Osteoblast (primary cell): ENCODE data around the gene DGKQ. TPM values are rescaled to one million over a fixed set of nuclear protein-coding genes. Genes with fewer than 3 reads are reported as not detected.

Source experiments
- DNase-seq: peaks from one replicate; pipeline ENCODE4 v3.0.0; 2011; ENCODE audit warnings: low spot score, mixed read lengths; ENCODE audit not compliant: insufficient read length; ENCODE audit errors: missing footprints
- H2AFZ ChIP-seq: 2 replicates; pipeline ENCODE4 v1.6.0; 2011; ENCODE audit warnings: mild to moderate bottlenecking, low read length
- H3K27ac ChIP-seq: 2 replicates; pipeline ENCODE4 v1.5.1; 2011; ENCODE audit warnings: mild to moderate bottlenecking, low read depth, low read length, moderate library complexity
- H3K27me3 ChIP-seq: 2 replicates; pipeline ENCODE4 v1.6.0; 2012; ENCODE audit warnings: mild to moderate bottlenecking, control low read depth, inconsistent platforms, low read length, moderate library complexity; ENCODE audit not compliant: insufficient read depth
- H3K36me3 ChIP-seq: 2 replicates; pipeline ENCODE4 v1.5.1; 2011; ENCODE audit warnings: mild to moderate bottlenecking, low read length, control low read depth, moderate library complexity; ENCODE audit not compliant: insufficient read depth
- H3K4me1 ChIP-seq: 2 replicates; pipeline ENCODE4 v1.5.1; 2011; ENCODE audit warnings: mild to moderate bottlenecking, low read length, control low read depth, moderate library complexity; ENCODE audit not compliant: insufficient read depth
- H3K4me2 ChIP-seq: 2 replicates; pipeline ENCODE4 v1.6.0; 2011; ENCODE audit warnings: mild to moderate bottlenecking, low read length; ENCODE audit not compliant: insufficient read depth
- H3K4me3 ChIP-seq: fragments of 200-600 bp; sonication (generic); 3 replicates; pipeline ENCODE4 v1.5.1; 2012; ENCODE audit warnings: mild to moderate bottlenecking, low read length, inconsistent platforms; ENCODE audit not compliant: insufficient read depth
- H3K79me2 ChIP-seq: 2 replicates; pipeline ENCODE4 v1.6.0; 2012; ENCODE audit warnings: mild to moderate bottlenecking, low read length, control low read depth, inconsistent platforms; ENCODE audit not compliant: insufficient read depth
- H3K9me3 ChIP-seq: 2 replicates; pipeline ENCODE4 v1.5.1; 2011; ENCODE audit warnings: low read depth, low read length, control low read depth
- H4K20me1 ChIP-seq: 2 replicates; pipeline ENCODE4 v1.6.0; 2012; ENCODE audit warnings: mild to moderate bottlenecking, low read length, control low read depth; ENCODE audit not compliant: insufficient read depth
- total RNA-seq: library from RNA; depleted of rRNA; stranded (reverse); fragments of >200 nt; gene quantifications from 2 replicates; pipeline ENCODE4 v1.2.3, GENCODE V29; 2012
- TF ChIP-seq, protein P1 (sequence below): IDR thresholded peaks from 2 replicates; pipeline ENCODE4 v1.5.1; 2011; ENCODE audit warnings: mild to moderate bottlenecking, low read depth, low read length, moderate library complexity; ENCODE audit errors: extremely low read depth

Gene DGKQ
- total RNA-seq, 1 donor, result 15.2 TPM

DNA sequence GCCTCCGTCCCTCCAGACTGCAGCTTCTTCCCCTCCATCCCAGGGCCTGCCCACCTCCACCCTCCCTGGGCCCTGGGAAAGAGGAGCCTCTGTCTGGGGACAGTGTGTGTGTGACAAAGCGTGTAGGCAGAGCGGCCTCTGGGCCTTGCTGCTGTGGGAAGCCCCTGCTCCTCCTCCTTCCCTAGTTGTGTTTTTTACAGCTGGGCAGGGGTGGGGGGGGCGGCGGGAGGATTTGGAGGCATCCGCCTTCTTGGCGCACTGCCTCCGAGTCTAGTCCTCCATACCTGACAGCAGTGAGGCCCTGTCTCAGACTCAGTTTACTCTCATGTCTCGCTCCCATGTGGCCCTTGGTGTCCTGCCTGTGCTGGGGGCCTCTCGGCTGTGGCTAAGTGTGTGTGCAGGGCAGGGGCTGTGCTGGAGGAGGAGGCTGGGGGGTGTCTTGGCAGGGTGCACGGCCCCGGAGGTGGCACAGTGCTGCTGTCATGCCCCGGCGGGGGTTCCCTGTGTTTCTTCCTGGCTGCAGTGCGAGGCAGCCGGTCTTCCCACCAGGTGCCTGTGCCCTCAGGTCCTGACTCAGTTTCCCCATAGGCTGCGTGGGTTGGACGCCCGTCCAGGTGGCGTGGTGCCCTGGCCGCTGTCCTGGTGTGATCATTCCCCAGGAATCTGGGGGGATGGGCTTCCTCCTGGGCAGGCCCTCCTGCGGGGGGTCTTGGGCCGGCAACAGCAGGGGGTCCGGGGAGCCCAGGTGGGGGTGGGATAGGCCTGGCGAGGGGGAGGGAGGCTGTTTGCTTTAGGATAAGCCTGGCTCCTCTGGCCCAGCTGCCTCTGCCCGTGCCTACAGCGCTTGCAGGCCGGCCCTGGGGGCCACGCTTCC is 45.0 kb upstream of the DGKQ start:
- H3K27ac ChIP-seq, result no peak overlapping the region
- no peaks in the 10 kb centered on the region for H3K4me1 ChIP-seq
- H3K4me2 ChIP-seq, result no peak overlapping the region
- TF ChIP-seq, protein P1, sequence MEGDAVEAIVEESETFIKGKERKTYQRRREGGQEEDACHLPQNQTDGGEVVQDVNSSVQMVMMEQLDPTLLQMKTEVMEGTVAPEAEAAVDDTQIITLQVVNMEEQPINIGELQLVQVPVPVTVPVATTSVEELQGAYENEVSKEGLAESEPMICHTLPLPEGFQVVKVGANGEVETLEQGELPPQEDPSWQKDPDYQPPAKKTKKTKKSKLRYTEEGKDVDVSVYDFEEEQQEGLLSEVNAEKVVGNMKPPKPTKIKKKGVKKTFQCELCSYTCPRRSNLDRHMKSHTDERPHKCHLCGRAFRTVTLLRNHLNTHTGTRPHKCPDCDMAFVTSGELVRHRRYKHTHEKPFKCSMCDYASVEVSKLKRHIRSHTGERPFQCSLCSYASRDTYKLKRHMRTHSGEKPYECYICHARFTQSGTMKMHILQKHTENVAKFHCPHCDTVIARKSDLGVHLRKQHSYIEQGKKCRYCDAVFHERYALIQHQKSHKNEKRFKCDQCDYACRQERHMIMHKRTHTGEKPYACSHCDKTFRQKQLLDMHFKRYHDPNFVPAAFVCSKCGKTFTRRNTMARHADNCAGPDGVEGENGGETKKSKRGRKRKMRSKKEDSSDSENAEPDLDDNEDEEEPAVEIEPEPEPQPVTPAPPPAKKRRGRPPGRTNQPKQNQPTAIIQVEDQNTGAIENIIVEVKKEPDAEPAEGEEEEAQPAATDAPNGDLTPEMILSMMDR, result no peak
- peaks cover 32% of the 10 kb centered on the region for H4K20me1 ChIP-seq
- H3K9me3 ChIP-seq, result no peaks in the 10 kb centered on the region
- no peak overlapping the region for H3K4me3 ChIP-seq
- no peaks in the 10 kb centered on the region for H3K79me2 ChIP-seq
- peaks cover 3% of the 10 kb centered on the region for H3K36me3 ChIP-seq
- H3K27me3 ChIP-seq, result no peaks in the 10 kb centered on the region
- no peak for DNase-seq
- H2AFZ ChIP-seq, result no peak overlapping the region

DNA sequence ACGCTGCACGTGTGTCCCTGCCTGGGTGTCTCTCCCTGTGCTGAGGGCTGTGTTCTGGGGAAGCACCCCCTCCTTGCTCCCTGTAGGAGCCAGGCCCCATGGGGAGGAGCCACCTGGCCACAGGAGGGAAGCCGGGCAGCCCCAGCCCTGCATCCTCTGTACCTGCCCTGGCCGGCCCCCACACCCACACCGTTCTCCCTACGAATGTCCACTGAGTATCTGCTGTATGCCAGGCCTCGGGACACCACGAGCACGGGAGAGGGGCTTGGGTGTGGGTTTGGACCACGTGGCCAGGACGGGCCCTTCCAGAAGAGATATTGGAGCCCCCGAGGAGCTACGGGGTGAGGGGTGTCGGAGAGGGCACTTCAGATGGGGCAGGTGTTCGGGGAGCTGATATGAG is 44.3 kb upstream of the DGKQ start:
- Histone ChIP-seq H3K79me2 (no peaks in the 10 kb centered on the region), H3K36me3 (peaks cover 3% of the 10 kb centered on the region), H2AFZ (no peak overlapping the region), H3K4me3 (no peak overlapping the region), H4K20me1 (peaks cover 32% of the 10 kb centered on the region), H3K4me2 (no peak overlapping the region), H3K4me1 (no peaks in the 10 kb centered on the region), H3K27ac (no peak overlapping the region), H3K27me3 (no peaks in the 10 kb centered on the region), H3K9me3 (no peaks in the 10 kb centered on the region)
- no peak for DNase-seq
- TF ChIP-seq, protein P1, result no peak

DNA sequence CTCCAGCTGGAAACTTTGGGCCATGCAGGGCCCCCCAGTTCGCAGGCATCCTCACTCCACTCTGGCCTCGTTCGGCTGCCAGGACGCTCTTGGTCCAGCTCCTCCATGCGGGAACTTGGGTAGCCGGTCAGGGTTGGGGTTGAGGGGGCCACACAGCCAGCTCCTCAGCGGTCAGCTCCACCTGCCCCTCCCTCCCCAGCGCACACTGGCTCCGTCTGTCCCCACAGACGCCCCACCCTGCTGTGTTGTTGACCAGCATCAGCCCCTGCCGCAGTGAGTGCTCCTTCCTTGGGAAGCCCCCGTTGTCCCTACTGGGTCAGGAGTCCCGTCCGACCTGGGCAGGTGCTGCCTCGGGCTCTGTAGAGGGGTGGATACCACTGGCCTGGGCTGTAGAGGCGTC is 43.8 kb upstream of the DGKQ start:
- Histone ChIP-seq H3K36me3 (peaks cover 3% of the 10 kb centered on the region), H3K79me2 (no peaks in the 10 kb centered on the region), H4K20me1 (peaks cover 32% of the 10 kb centered on the region)

DNA sequence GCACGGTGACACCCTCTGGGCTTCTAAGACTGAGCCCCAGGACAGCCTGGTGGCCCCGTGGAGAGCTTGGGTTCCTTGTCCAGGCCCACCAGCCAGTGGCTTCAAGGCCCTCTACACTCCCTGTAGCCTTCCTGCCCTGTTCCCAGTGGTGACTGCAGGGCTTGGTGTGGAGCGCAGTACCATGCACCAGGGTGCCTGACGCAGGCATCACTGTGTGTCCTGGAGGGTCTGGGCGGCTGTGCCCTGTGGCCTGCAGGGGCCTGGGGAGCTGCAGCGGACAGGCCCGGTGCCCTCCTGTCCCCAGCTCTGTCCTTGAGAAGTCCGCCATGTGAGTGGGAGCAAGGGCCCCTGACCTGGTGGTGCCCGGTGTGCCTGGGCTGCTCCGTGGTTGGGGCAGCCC is 42.4 kb upstream of the DGKQ start:
- H3K4me1 ChIP-seq, result peaks cover 4% of the 10 kb centered on the region
- no peaks in the 10 kb centered on the region for H3K27me3 ChIP-seq
- no peak overlapping the region for H2AFZ ChIP-seq
- no peak overlapping the region for H3K27ac ChIP-seq
- H3K4me2 ChIP-seq, result no peak overlapping the region
- H3K9me3 ChIP-seq, result no peaks in the 10 kb centered on the region
- no peak overlapping the region for H3K4me3 ChIP-seq
- H3K79me2 ChIP-seq, result no peaks in the 10 kb centered on the region
- peaks cover 3% of the 10 kb centered on the region for H3K36me3 ChIP-seq
- TF ChIP-seq, protein P1, result no peak
- DNase-seq, result no peak
- peaks cover 26% of the 10 kb centered on the region for H4K20me1 ChIP-seq

More for the DNA sequence above, 43.8 kb upstream of the DGKQ start:
- Histone ChIP-seq H3K4me2 (no peak overlapping the region), H3K4me1 (no peaks in the 10 kb centered on the region), H2AFZ (no peak overlapping the region), H3K9me3 (no peaks in the 10 kb centered on the region), H3K27ac (no peak overlapping the region), H3K27me3 (no peaks in the 10 kb centered on the region), H3K4me3 (no peak overlapping the region)
- no peak for DNase-seq
- TF ChIP-seq, protein P1, result no peak
